Chondrocyte (in vitro differentiated cells): ENCODE results near the gene NT5DC4. TPM values are rescaled to one million over a fixed set of nuclear protein-coding genes. Genes with fewer than 3 reads are reported as not detected.

ENCODE experiments used
- DNase-seq: peaks from one replicate; pipeline ENCODE4 v3.0.0; 2021; ENCODE audit warnings: mixed read lengths, low spot score
- H3K27ac Mint-ChIP-seq: one replicate; pipeline ENCODE4 v1.8.0; 2021; ENCODE audit warnings: mild to moderate bottlenecking, moderate library complexity, mixed read lengths; ENCODE audit not compliant: unreplicated experiment
- H3K27me3 Mint-ChIP-seq: 2 replicates; pipeline ENCODE4 v1.8.0; 2021; ENCODE audit warnings: low read depth, mixed read lengths
- H3K36me3 Mint-ChIP-seq: 2 replicates; pipeline ENCODE4 v1.8.0; 2021; ENCODE audit warnings: low read depth, mixed read lengths
- H3K4me1 Mint-ChIP-seq: 2 replicates; pipeline ENCODE4 v1.8.0; 2021; ENCODE audit warnings: low read depth, mild to moderate bottlenecking, mixed read lengths
- H3K4me3 Mint-ChIP-seq: one replicate; pipeline ENCODE4 v1.8.0; 2021; ENCODE audit warnings: mild to moderate bottlenecking, moderate library complexity, mixed read lengths; ENCODE audit not compliant: unreplicated experiment
- H3K9me3 Mint-ChIP-seq: 2 replicates; pipeline ENCODE4 v1.8.0; 2021; ENCODE audit warnings: low read depth, mixed read lengths
- total RNA-seq: library from RNA; stranded (reverse); gene quantifications from 3 replicates; pipeline ENCODE4 v1.2.1, GENCODE V29; 2021
- TF ChIP-seq, protein P1 (sequence below): fragments of 200-600 bp; sonication (generic); IDR thresholded peaks from 2 replicates; pipeline ENCODE4 v1.5.0; 2021; ENCODE audit warnings: antibody characterized with exemption, mild to moderate bottlenecking, moderate library complexity

NT5DC4 gene
- total RNA-seq, 1 donor from 2014 or later, result not detected

DNA sequence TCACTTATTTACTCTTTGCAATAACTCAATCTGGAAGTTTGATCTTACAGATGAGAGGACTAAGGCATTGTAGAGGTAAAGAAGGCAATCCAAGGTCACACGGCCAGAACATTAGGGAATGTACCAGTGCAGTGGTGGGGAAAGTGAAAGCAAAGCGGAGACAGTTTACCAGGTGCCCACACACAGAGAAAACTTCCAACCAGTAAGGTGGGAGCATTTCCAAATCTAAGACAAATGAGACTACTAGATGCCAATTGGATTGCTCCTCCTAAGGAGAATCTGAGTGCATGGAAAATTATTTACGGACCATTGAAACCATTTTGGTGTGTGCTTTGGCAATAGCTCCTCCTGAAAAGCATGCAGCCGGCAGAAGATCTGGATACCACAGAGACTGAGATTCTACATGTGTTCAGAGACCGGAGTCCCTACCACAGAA lies 40.1 kb upstream of the NT5DC4 start:
- no peak overlapping the region for H3K27ac Mint-ChIP-seq
- no peak overlapping the region for H3K4me3 Mint-ChIP-seq
- H3K27me3 Mint-ChIP-seq, result no peaks in the 10 kb centered on the region
- H3K36me3 Mint-ChIP-seq, result no peaks in the 10 kb centered on the region
- H3K9me3 Mint-ChIP-seq, result peaks cover 2% of the 10 kb centered on the region
- DNase-seq, result no peak
- TF ChIP-seq, protein P1, sequence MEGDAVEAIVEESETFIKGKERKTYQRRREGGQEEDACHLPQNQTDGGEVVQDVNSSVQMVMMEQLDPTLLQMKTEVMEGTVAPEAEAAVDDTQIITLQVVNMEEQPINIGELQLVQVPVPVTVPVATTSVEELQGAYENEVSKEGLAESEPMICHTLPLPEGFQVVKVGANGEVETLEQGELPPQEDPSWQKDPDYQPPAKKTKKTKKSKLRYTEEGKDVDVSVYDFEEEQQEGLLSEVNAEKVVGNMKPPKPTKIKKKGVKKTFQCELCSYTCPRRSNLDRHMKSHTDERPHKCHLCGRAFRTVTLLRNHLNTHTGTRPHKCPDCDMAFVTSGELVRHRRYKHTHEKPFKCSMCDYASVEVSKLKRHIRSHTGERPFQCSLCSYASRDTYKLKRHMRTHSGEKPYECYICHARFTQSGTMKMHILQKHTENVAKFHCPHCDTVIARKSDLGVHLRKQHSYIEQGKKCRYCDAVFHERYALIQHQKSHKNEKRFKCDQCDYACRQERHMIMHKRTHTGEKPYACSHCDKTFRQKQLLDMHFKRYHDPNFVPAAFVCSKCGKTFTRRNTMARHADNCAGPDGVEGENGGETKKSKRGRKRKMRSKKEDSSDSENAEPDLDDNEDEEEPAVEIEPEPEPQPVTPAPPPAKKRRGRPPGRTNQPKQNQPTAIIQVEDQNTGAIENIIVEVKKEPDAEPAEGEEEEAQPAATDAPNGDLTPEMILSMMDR, result no peak
- peaks cover 2% of the 10 kb centered on the region for H3K4me1 Mint-ChIP-seq

GRCh38 chr2:112682101-112682500 lies 38.7 kb upstream of the NT5DC4 start:
- H3K9me3 Mint-ChIP-seq, result no peaks in the 10 kb centered on the region
- H3K4me3 Mint-ChIP-seq, result no peak overlapping the region
- no peak overlapping the region for H3K27ac Mint-ChIP-seq
- no peaks in the 10 kb centered on the region for H3K36me3 Mint-ChIP-seq
- H3K4me1 Mint-ChIP-seq, result peaks cover 2% of the 10 kb centered on the region
- DNase-seq, result no peak
- H3K27me3 Mint-ChIP-seq, result no peaks in the 10 kb centered on the region
- TF ChIP-seq, protein P1, result no peak

- H3K4me1 Mint-ChIP-seq, result peaks cover 2% of the 10 kb centered on the region
- no peaks in the 10 kb centered on the region for H3K9me3 Mint-ChIP-seq
- no peaks in the 10 kb centered on the region for H3K36me3 Mint-ChIP-seq
- DNase-seq, result no peak
- TF ChIP-seq, protein P1, result no peak
- H3K27ac Mint-ChIP-seq, result no peak overlapping the region
- no peak overlapping the region for H3K4me3 Mint-ChIP-seq
- no peaks in the 10 kb centered on the region for H3K27me3 Mint-ChIP-seq
These were observed 37.0 kb upstream of the NT5DC4 start for GRCh38 chr2:112683550-112684414.

DNA sequence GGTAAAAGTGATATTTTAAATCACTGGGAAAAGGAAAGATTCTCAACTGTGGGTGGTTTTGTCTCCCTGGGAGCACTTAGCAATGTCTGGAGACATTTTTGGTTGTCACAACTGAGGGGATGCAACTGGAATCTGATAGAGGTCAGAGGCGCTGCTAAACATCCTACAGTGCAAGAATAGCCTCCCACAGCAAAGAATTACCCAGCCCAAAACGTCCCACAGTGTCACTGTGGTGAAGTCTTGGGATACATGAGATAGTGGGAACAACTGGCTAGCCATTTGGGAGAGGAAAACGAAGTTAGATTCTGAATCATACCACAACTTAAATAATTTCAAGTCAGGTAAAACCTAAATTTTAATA lies 36.4 kb upstream of the NT5DC4 start:
- TF ChIP-seq, protein P1, result no peak
- no peak for DNase-seq
- Mint-ChIP-seq H3K4me3 (no peak overlapping the region), H3K27ac (no peak overlapping the region), H3K4me1 (peaks cover 2% of the 10 kb centered on the region), H3K27me3 (no peaks in the 10 kb centered on the region), H3K9me3 (no peaks in the 10 kb centered on the region), H3K36me3 (no peaks in the 10 kb centered on the region)

DNA sequence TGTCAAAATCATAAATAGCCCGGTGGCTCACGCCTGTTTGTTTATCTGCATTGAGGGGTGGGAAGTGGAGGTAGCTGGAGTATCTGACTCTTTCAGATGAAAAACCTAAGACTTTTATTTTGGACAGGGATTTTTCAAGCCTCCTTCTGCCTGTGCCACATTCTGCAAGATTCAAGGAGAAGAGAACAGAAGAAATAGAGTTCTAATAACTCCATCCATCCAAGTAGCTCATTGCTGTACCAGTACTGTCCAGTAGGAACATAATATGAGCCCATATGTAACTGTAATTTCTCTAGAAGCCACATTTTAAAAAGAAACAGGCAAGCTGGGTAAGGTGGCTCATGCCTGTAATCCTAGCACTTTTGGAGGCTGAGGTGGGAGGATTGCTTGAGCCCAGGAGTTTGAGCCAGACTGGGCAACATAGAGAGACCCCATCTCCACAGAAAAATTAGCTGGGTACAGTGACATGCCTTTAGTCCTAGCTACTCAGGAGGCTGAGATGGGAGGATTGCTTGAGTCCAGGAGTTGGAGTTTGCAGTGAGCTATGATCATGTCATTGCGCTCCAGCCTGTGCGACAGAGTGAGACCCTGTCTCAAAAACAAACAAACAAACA lies 35.4 kb upstream of the NT5DC4 start:
- Mint-ChIP-seq H3K27ac (no peak overlapping the region), H3K4me1 (no peaks in the 10 kb centered on the region), H3K27me3 (no peaks in the 10 kb centered on the region), H3K36me3 (no peaks in the 10 kb centered on the region), H3K9me3 (no peaks in the 10 kb centered on the region), H3K4me3 (no peak overlapping the region)
- TF ChIP-seq, protein P1, result peak; percentile 55
- no peak for DNase-seq
